ENCODE measurements around the gene PIP4K2C. TPM values are rescaled to one million over a fixed set of nuclear protein-coding genes. Genes with fewer than 3 reads are reported as not detected.

The PIP4K2C gene
- total and polyA plus RNA-seq, 4 donors: 13.7 to 42.2 (median 20.8) TPM

DNA sequence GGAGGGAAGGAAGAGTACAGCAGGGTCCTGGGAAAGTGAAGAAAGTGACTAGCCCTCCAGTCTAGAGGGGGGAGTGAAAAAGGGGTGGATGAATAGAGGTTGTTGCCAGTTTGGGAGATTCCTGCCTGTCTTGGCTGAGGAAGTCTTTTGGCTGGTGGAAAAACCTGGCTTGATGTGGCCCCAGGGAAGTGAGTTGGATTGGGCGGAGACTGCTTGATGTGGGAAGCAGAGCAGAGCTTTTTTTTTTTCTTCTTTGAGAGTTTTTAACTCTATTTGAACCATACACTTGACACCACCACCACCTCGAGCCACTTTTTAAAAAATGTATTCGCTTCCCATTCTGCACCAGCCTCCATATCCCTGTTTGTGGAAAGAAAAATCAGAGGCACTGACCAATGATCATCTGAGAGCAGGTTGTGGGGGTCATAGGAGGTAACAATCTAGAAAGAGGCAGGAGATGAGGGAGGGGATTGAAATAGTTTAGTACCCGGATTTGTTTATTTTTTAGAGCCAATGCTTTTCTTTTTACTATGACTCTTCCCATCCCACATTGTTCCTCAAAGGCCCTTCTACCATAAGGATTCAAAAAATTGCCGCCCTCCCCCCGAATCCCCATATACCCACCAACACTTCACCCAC, 12.9 kb downstream of the PIP4K2C start:
- peak overlapping the region; percentile 62 to 86 for H3K27ac ChIP-seq (ENCODE audit: low read depth in 1 of 2, low read length in 1 of 2)
- peak; percentile 80 to 93 (median 88) for DNase-seq
- H3K4me3 ChIP-seq: no peak overlapping the region
- WGBS, 2 donors: 32 to 46% methylated on average over 6 of the region's 6 CpGs
- no peak for ATAC-seq (ENCODE audit: insufficient read depth, low FRiP score)
- no peaks in the 10 kb centered on the region for H3K27me3 ChIP-seq (ENCODE audit: control insufficient read depth in 3 of 3, insufficient read depth in 3 of 3, low read length in 2 of 3)
- peaks cover 5 to 24% (median 7%) of the 10 kb centered on the region in 5 donors for H3K4me1 ChIP-seq (ENCODE audit: control insufficient read depth in 5 of 5, insufficient read depth in 5 of 5, low read length in 5 of 5)
- peak overlapping the region; percentile 21 to 82 for H3K9ac ChIP-seq (ENCODE audit: insufficient read depth in 1 of 2, low read length in 2 of 2)
- H3K36me3 ChIP-seq (ENCODE audit: control insufficient read depth in 4 of 4, insufficient read depth in 4 of 4, low read length in 4 of 4): peaks cover 4 to 27% (median 17%) of the 10 kb centered on the region in 4 donors
- TF ChIP-seq CTCF (IDR thresholded peaks at IDR 0.05; ENCODE audit: control extremely low read depth, extremely low read depth): no peak
- H3K9me3 ChIP-seq (ENCODE audit: control insufficient read depth in 4 of 4, insufficient read depth in 3 of 4, low read length in 3 of 4): no peaks in the 10 kb centered on the region

GRCh38 chr12:57604454-57604991, 13.5 kb downstream of the PIP4K2C start, which contains the start of gene DTX3:
DTX3 (plus strand) TSS chr12:57604824; CDS start chr12:57606518, 1,694 bp downstream.
- no peaks in the 10 kb centered on the region for H3K9me3 ChIP-seq (ENCODE audit: control insufficient read depth in 4 of 4, insufficient read depth in 3 of 4, low read length in 3 of 4)
- peak within 1 kb of the TSS; percentile 63 to 82 for H3K9ac ChIP-seq (ENCODE audit: insufficient read depth in 1 of 2, low read length in 2 of 2)
- ATAC-seq (ENCODE audit: insufficient read depth, low FRiP score): peak; percentile 42
- H3K4me1 ChIP-seq (ENCODE audit: control insufficient read depth in 5 of 5, insufficient read depth in 5 of 5, low read length in 5 of 5): peaks cover 5 to 30% (median 7%) of the 10 kb centered on the region in 5 donors
- H3K27me3 ChIP-seq (ENCODE audit: control insufficient read depth in 3 of 3, insufficient read depth in 3 of 3, low read length in 2 of 3): no peaks in the 10 kb centered on the region
- TF ChIP-seq CTCF (IDR thresholded peaks at IDR 0.05; ENCODE audit: control extremely low read depth, extremely low read depth): no peak
- H3K4me3 ChIP-seq: peak within 1 kb of the TSS; percentile 52
- 3% methylated on average over 22 to 36 of the region's 36 CpGs for WGBS, 2 donors
- peaks cover 4 to 22% (median 15%) of the 10 kb centered on the region in 4 donors for H3K36me3 ChIP-seq (ENCODE audit: control insufficient read depth in 4 of 4, insufficient read depth in 4 of 4, low read length in 4 of 4)
- H3K27ac ChIP-seq (ENCODE audit: low read depth in 1 of 2, low read length in 1 of 2): peak within 1 kb of the TSS; percentile 63 to 86
- peak; percentile 56 to 63 (median 62) for DNase-seq

GRCh38 chr12:57604992-57605810, 14.2 kb downstream of the PIP4K2C start:
- DNase-seq (peak; percentile 41 to 48 (median 46)), ATAC-seq (ENCODE audit: insufficient read depth, low FRiP score) (peak; percentile 25)
- 15 to 26% methylated on average over 18 to 25 of the region's 25 CpGs for WGBS, 2 donors
- TF ChIP-seq CTCF (IDR thresholded peaks at IDR 0.05; ENCODE audit: control extremely low read depth, extremely low read depth): no peak
- peaks cover 4 to 19% (median 11%) of the 10 kb centered on the region in 4 donors for H3K36me3 ChIP-seq (ENCODE audit: control insufficient read depth in 4 of 4, insufficient read depth in 4 of 4, low read length in 4 of 4)
- H3K9me3 ChIP-seq (ENCODE audit: control insufficient read depth in 4 of 4, insufficient read depth in 3 of 4, low read length in 3 of 4): no peaks in the 10 kb centered on the region
- H3K9ac ChIP-seq (ENCODE audit: insufficient read depth in 1 of 2, low read length in 2 of 2): peak overlapping the region; percentile 63 to 71
- peak overlapping the region; percentile 48 for H3K4me3 ChIP-seq
- peak overlapping the region; percentile 63 to 84 for H3K27ac ChIP-seq (ENCODE audit: low read depth in 1 of 2, low read length in 1 of 2)
- H3K27me3 ChIP-seq (ENCODE audit: control insufficient read depth in 3 of 3, insufficient read depth in 3 of 3, low read length in 2 of 3): no peaks in the 10 kb centered on the region
- H3K4me1 ChIP-seq (ENCODE audit: control insufficient read depth in 5 of 5, insufficient read depth in 5 of 5, low read length in 5 of 5): peaks cover 5 to 33% (median 7%) of the 10 kb centered on the region in 5 donors

Data from lung (tissue), 12 donors.